ENCODE data around the gene TRIM59.

TRIM59 gene

GRCh38 chr3:160403796-160404470 lies 45.7 kb downstream of the TRIM59 start:
- peak overlapping the region; percentile 52; the same call in 1 of the 2 replicates for H3K4me3 ChIP-seq (replicated peaks; ENCODE audit: insufficient read depth, low read length)
- no peaks in the 10 kb centered on the region for H3K27me3 ChIP-seq (ENCODE audit: insufficient read depth, poor library complexity, severe bottlenecking)
- DNase-seq (ENCODE audit: low read depth in 1 of 2, low spot score in 1 of 2): no peak
- TF ChIP-seq GABPA (IDR thresholded peaks at IDR 0.05; ENCODE audit: low read depth) (no peak), REST (IDR thresholded peaks at IDR 0.05; ENCODE audit: insufficient replicate concordance, low read depth) (no peak), POLR2AphosphoS5 (IDR thresholded peaks at IDR 0.05; ENCODE audit: low read depth) (no peak), CTCF (IDR thresholded peaks at IDR 0.05; ENCODE audit: insufficient read depth, low read length) (no peak), SPI1 (IDR thresholded peaks at IDR 0.05; ENCODE audit: borderline replicate concordance, low read depth) (no peak)
- H3K27ac ChIP-seq (replicated peaks): peak overlapping the region; percentile 11; the same call in 1 of the 2 replicates

- Histone ChIP-seq H3K27me3 (ENCODE audit: insufficient read depth, poor library complexity, severe bottlenecking) (no peaks in the 10 kb centered on the region), H3K27ac (replicated peaks) (peak overlapping the region; percentile 7; the same call in 1 of the 2 replicates), H3K4me3 (replicated peaks; ENCODE audit: insufficient read depth, low read length) (peak overlapping the region; percentile 52)
- no peak for DNase-seq (ENCODE audit: low read depth in 1 of 2, low spot score in 1 of 2)
- TF ChIP-seq CTCF (IDR thresholded peaks at IDR 0.05; ENCODE audit: insufficient read depth, low read length): no peak
- no peak for TF ChIP-seq POLR2AphosphoS5 (IDR thresholded peaks at IDR 0.05; ENCODE audit: low read depth)
- no peak for TF ChIP-seq GABPA (IDR thresholded peaks at IDR 0.05; ENCODE audit: low read depth)
- TF ChIP-seq SPI1 (IDR thresholded peaks at IDR 0.05; ENCODE audit: borderline replicate concordance, low read depth): no peak
- no peak for TF ChIP-seq REST (IDR thresholded peaks at IDR 0.05; ENCODE audit: insufficient replicate concordance, low read depth)
These were observed 46.5 kb downstream of the TRIM59 start for GRCh38 chr3:160403028-160403545.

GRCh38 chr3:160402221-160403027 lies 47.2 kb downstream of the TRIM59 start:
- TF ChIP-seq GABPA (IDR thresholded peaks at IDR 0.05; ENCODE audit: low read depth) (no peak), REST (IDR thresholded peaks at IDR 0.05; ENCODE audit: insufficient replicate concordance, low read depth) (no peak), CTCF (IDR thresholded peaks at IDR 0.05; ENCODE audit: insufficient read depth, low read length) (no peak), SPI1 (IDR thresholded peaks at IDR 0.05; ENCODE audit: borderline replicate concordance, low read depth) (no peak), POLR2AphosphoS5 (IDR thresholded peaks at IDR 0.05; ENCODE audit: low read depth) (no peak)
- no peak for DNase-seq (ENCODE audit: low read depth in 1 of 2, low spot score in 1 of 2)
- Histone ChIP-seq H3K27ac (replicated peaks) (peak overlapping the region; percentile 7; the same call in 1 of the 2 replicates), H3K4me3 (replicated peaks; ENCODE audit: insufficient read depth, low read length) (peak overlapping the region; percentile 52), H3K27me3 (ENCODE audit: insufficient read depth, poor library complexity, severe bottlenecking) (no peaks in the 10 kb centered on the region)
